NB4 (cell line): Measurements from ENCODE around the gene ANKS1B.

Experiments
- DNase-seq: peaks from one replicate; pipeline ENCODE4 v3.0.0; 2010; ENCODE audit warnings: low read depth
- H3K4me3 ChIP-seq: one replicate; pipeline ENCODE4 v1.5.1; 2011; ENCODE audit warnings: mild to moderate bottlenecking, low read depth, low read length, moderate library complexity
- MYC ChIP-seq: IDR thresholded peaks from 2 replicates; pipeline ENCODE4 v1.6.1; 2011; ENCODE audit warnings: low read depth, low read length
- POLR2A ChIP-seq: IDR thresholded peaks from 2 replicates; pipeline ENCODE4 v1.6.1; 2011; ENCODE audit warnings: mild to moderate bottlenecking; ENCODE audit not compliant: insufficient read length; ENCODE audit errors: extremely low read depth
- TF ChIP-seq, protein P1 (sequence below): IDR thresholded peaks from one replicate; pipeline ENCODE4 v1.5.1; 2012; ENCODE audit warnings: low read depth, low read length
- TF ChIP-seq, protein P2 (sequence below): IDR thresholded peaks from 2 replicates; pipeline ENCODE4 v1.6.1; 2011; ENCODE audit warnings: low read depth, low read length

The ANKS1B gene

DNA sequence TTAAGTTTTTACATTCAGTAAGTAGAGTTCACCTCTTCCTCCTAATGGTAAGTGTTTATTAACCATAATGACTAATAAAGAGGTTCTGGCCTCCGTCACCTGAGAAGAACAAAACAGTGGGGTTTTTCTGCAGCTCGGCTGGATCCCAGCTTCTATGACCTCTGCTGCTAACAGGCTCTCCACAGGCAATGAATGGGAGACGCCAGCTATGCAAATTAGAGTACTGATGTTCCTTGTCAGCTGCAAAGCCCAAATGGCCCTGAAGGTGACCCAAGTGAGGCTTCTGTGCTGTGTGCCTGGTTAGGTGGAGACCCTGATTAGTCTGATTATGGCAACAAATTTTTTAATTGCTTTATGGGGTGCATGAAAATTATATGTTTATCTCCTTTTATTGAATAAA, 1121.6 kb downstream of the ANKS1B start:
- DNase-seq, result no peak
- no peak overlapping the region for H3K4me3 ChIP-seq
- TF ChIP-seq, protein P1, sequence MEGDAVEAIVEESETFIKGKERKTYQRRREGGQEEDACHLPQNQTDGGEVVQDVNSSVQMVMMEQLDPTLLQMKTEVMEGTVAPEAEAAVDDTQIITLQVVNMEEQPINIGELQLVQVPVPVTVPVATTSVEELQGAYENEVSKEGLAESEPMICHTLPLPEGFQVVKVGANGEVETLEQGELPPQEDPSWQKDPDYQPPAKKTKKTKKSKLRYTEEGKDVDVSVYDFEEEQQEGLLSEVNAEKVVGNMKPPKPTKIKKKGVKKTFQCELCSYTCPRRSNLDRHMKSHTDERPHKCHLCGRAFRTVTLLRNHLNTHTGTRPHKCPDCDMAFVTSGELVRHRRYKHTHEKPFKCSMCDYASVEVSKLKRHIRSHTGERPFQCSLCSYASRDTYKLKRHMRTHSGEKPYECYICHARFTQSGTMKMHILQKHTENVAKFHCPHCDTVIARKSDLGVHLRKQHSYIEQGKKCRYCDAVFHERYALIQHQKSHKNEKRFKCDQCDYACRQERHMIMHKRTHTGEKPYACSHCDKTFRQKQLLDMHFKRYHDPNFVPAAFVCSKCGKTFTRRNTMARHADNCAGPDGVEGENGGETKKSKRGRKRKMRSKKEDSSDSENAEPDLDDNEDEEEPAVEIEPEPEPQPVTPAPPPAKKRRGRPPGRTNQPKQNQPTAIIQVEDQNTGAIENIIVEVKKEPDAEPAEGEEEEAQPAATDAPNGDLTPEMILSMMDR, result no peak
- TF ChIP-seq POLR2A, result no peak

DNA sequence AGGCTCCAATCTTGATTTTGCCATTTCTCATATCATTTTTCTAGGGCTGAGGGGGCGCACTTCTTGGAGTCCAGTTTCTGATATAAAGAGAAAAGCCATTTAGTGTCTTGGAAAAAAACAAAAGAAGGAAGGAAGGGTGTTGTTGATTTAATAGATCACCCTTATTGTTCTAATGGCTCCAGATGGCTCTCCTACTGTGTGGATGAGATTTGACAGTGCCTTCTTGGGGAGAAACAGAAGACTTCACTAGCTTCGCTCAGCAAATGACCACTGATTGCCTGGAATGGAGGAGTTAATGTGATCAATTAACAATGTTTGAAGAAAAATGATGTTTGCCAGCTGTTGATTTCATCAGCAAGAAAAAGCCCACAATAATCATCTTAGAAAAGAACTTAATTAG, 1123.5 kb downstream of the ANKS1B start:
- no peak for DNase-seq
- H3K4me3 ChIP-seq, result no peak overlapping the region
- TF ChIP-seq POLR2A (no peak), MYC (no peak)
- TF ChIP-seq, protein P1, result no peak

DNA sequence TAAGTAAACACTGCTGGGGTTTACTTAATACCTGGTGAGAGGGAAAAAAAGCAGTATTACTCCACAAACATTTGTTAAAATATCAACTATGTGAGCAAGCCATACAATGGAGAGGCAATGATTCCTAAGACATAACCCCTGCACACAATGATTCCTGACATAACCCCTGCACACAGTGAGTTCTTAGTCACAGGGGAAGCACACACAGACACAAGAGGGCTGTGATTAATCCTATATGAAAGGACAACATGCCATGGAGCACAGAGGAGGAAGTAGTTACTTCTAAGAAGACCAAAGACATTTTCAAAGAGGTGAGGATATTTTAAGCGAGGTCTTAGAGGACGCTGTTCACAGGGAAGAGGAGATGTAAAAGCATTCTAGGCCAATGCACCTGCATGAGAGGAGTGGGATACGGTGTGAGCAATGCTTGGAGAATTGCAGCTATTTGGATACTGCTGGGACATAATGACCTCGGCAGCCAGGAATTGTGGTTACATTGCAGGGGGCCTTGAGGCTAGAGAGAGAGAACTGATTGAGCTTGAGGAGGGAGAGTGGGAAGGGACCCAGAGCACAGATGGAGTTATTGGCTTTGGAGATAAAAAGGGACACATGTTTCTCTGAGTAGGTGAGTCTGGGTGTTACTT, 1127.7 kb downstream of the ANKS1B start:
- TF ChIP-seq, protein P1, result no peak
- TF ChIP-seq POLR2A (no peak), MYC (no peak)
- TF ChIP-seq, protein P2, sequence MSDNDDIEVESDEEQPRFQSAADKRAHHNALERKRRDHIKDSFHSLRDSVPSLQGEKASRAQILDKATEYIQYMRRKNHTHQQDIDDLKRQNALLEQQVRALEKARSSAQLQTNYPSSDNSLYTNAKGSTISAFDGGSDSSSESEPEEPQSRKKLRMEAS, result no peak
- no peak for DNase-seq
- H3K4me3 ChIP-seq, result no peak overlapping the region

DNA sequence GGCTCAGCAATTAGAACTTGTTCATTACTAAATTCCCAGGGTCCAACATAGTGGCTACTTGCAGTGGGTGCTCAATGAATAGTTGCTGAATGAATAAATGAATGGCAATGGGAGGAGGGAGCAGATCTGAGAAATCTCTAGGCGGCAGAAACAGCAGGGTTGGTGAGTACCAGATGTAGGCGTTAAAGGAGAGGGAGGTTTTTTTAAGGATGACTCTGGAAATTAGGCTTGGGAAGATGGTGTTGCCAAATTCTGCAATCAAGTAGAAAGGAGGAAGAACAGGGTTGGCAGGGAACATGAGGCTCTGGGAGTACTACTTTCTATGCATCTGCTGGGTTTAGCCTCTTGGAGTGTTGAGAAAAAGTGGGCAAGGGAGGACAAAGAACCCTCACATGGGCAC, 1132.6 kb downstream of the ANKS1B start:
- DNase-seq, result no peak
- H3K4me3 ChIP-seq, result no peak overlapping the region
- TF ChIP-seq, protein P1, result no peak
- TF ChIP-seq POLR2A, result no peak
- TF ChIP-seq, protein P2, result no peak
- no peak for TF ChIP-seq MYC

DNA sequence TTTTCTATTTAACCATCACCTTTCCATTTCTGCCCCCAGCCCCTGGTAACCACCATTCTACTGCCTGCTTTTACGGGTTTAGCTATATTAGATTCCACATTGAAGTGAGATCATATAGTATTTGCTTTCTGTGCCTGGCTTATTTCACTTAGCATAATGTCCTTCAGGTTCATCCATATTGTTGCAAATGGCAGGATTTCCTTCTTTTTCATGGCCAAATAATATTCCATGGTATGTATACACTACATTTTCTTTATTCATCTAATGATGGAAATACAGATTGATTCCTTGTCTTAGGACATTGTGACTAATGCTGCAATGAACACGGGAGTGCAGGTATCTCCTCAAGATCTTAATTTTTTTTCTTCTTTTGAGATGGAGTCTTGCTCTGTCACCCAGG, 1137.5 kb downstream of the ANKS1B start:
- H3K4me3 ChIP-seq, result no peak overlapping the region
- no peak for DNase-seq
- no peak for TF ChIP-seq POLR2A
- TF ChIP-seq, protein P1, result no peak
- TF ChIP-seq, protein P2, result no peak
- no peak for TF ChIP-seq MYC

DNA sequence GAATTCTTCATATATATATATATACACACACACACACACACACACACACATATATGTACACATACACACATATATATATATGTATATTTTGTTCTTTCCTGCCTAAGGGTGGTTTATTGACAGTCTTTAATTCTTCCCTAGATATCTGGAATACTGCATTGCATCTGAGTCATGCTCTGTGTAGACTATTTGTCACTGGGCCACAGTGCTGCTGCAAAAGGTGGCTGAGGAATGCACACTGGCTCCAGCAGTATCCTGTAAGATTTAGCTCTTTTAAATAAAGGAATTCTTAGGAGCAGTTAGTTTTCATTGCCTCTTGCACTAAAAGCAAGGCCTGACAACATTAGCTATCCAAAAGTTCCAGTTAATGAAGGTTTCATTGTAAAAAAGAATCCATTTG, 1138.8 kb downstream of the ANKS1B start:
- H3K4me3 ChIP-seq, result no peak overlapping the region
- no peak for DNase-seq
- TF ChIP-seq, protein P1, result no peak
- TF ChIP-seq POLR2A (no peak), MYC (no peak)
- TF ChIP-seq, protein P2, result no peak
